Lower leg skin (tissue), 3 donors: ENCODE data around the gene NMUR1.

Experiments used
- POLR2A ChIP-seq, 2 donors: fragments of 450-650 bp; IDR thresholded peaks; one replicate each; pipeline ENCODE4 v1.6.1; 2016 to 2017; ENCODE audit warnings: antibody characterized with exemption in 2 of 2, mild to moderate bottlenecking in 1 of 2, moderate library complexity in 1 of 2
- TF ChIP-seq, protein P1 (sequence below), 3 donors: fragments of 450-650 bp; IDR thresholded peaks; one replicate each; pipeline ENCODE4 v1.5.1; 2016; ENCODE audit warnings: antibody characterized with exemption in 3 of 3, mild to moderate bottlenecking in 3 of 3, moderate library complexity in 2 of 3

DNA sequence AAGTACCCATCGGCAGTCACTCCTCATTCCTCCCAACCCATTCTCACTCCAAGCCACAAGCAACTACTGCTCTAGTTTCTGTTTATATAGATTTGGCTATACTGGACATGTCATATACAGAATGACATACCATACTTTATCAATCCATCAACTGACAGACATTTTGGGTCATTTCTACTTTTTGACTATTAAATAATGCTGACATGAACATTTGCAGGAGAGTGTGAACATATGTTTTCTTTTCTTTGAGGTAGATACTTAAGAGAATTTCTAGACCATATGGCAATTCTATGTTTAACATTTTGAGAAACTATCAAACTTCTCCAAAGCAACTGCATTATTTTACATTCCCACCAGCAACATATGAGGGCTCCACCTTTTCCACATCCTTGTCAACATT lies 32.6 kb downstream of the NMUR1 start:
- TF ChIP-seq, protein P1, sequence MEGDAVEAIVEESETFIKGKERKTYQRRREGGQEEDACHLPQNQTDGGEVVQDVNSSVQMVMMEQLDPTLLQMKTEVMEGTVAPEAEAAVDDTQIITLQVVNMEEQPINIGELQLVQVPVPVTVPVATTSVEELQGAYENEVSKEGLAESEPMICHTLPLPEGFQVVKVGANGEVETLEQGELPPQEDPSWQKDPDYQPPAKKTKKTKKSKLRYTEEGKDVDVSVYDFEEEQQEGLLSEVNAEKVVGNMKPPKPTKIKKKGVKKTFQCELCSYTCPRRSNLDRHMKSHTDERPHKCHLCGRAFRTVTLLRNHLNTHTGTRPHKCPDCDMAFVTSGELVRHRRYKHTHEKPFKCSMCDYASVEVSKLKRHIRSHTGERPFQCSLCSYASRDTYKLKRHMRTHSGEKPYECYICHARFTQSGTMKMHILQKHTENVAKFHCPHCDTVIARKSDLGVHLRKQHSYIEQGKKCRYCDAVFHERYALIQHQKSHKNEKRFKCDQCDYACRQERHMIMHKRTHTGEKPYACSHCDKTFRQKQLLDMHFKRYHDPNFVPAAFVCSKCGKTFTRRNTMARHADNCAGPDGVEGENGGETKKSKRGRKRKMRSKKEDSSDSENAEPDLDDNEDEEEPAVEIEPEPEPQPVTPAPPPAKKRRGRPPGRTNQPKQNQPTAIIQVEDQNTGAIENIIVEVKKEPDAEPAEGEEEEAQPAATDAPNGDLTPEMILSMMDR (IDR thresholded peaks at IDR 0.05) = no peak
- TF ChIP-seq POLR2A (IDR thresholded peaks at IDR 0.05) = no peak
